Smooth muscle cell (in vitro differentiated cells): ENCODE data around the gene AKAP7. TPM values are rescaled to one million over a fixed set of nuclear protein-coding genes. Genes with fewer than 3 reads are reported as not detected.

Source experiments
- DNase-seq: peaks from one replicate; lab custom pipeline; 2025; ENCODE audit not compliant: unreplicated experiment; lab: John Stamatoyannopoulos, UW
- H2AFZ ChIP-seq: fragments of 200-600 bp; sonication (generic); 2 replicates; pipeline ENCODE4 v1.6.0; 2016; ENCODE audit warnings: antibody characterized with exemption, low read depth, mild to moderate bottlenecking
- H3F3A ChIP-seq: fragments of 200-600 bp; sonication (generic); 2 replicates; pipeline ENCODE4 v1.6.0; 2017; ENCODE audit warnings: antibody characterized with exemption, low read depth
- H3K27ac ChIP-seq: fragments of 200-600 bp; sonication (generic); 2 replicates; pipeline ENCODE4 v1.5.1; 2016; ENCODE audit warnings: low read depth, mild to moderate bottlenecking
- H3K27me3 ChIP-seq: fragments of 200-600 bp; sonication (generic); 2 replicates; pipeline ENCODE4 v1.6.1; 2016; ENCODE audit warnings: low read depth, mild to moderate bottlenecking
- H3K36me3 ChIP-seq: fragments of 200-600 bp; sonication (generic); 2 replicates; pipeline ENCODE4 v1.5.1; 2016; ENCODE audit warnings: low read depth
- H3K4me1 ChIP-seq: fragments of 200-600 bp; sonication (generic); 2 replicates; pipeline ENCODE4 v1.5.1; 2016; ENCODE audit warnings: low read depth
- H3K4me2 ChIP-seq: fragments of 200-600 bp; sonication (generic); 2 replicates; pipeline ENCODE4 v1.6.0; 2016; ENCODE audit warnings: mild to moderate bottlenecking
- H3K4me3 ChIP-seq: fragments of 200-600 bp; sonication (generic); 2 replicates; pipeline ENCODE4 v1.5.1; 2016; ENCODE audit warnings: mild to moderate bottlenecking
- H3K79me2 ChIP-seq: fragments of 200-600 bp; sonication (generic); 2 replicates; pipeline ENCODE4 v1.6.0; 2016; ENCODE audit warnings: low read depth, mild to moderate bottlenecking
- H3K9ac ChIP-seq: fragments of 200-600 bp; sonication (generic); 2 replicates; pipeline ENCODE4 v1.6.0; 2016; ENCODE audit warnings: low read depth
- H3K9me3 ChIP-seq: fragments of 200-600 bp; sonication (generic); replicated peaks from 2 replicates; pipeline ENCODE4 v1.5.1; 2016; ENCODE audit warnings: low read depth
- H4K20me1 ChIP-seq: fragments of 200-600 bp; sonication (generic); 2 replicates; pipeline ENCODE4 v1.6.0; 2016; ENCODE audit warnings: low read depth
- CTCF ChIP-seq: fragments of 200-600 bp; sonication (generic); IDR thresholded peaks from 2 replicates; pipeline ENCODE4 v1.5.1; 2017; ENCODE audit warnings: borderline replicate concordance, mild to moderate bottlenecking, antibody characterized with exemption; ENCODE audit not compliant: insufficient read depth, poor library complexity, severe bottlenecking
- WGBS: methylation state at CpG from one replicate; pipeline ENCODE4 v1.1.7; 2016; ENCODE audit warnings: low lambda C conversion rate; 5-methylcytosine and 5-hydroxymethylcytosine counted together
- polyA plus RNA-seq: library from polyadenylated mRNA; unstranded; fragments of >200 nt; fragmentation: Nextera tagmentation; extraction: Ambion mirVana; gene quantifications from 2 replicates; pipeline ENCODE4 v1.2.1, GENCODE V29; 2016
- total RNA-seq: library from RNA; depleted of rRNA; stranded (reverse); fragments of >200 nt; gene quantifications from 2 replicates; pipeline ENCODE4 v1.2.3, GENCODE V29; 2014

Gene AKAP7
- total and polyA plus RNA-seq, 2 experiments from 2014 or later: 2.0 to 6.5 TPM

GRCh38 chr6:131107151-131107550, 28.1 kb upstream of the AKAP7 start:
- no peaks in the 10 kb centered on the region for H4K20me1 ChIP-seq
- TF ChIP-seq CTCF: no peak
- no peak overlapping the region for H2AFZ ChIP-seq
- no peaks in the 10 kb centered on the region for H3K27me3 ChIP-seq
- H3K4me1 ChIP-seq: peaks cover 7% of the 10 kb centered on the region
- no peaks in the 10 kb centered on the region for H3K36me3 ChIP-seq
- H3K4me2 ChIP-seq: peak overlapping the region; percentile 34
- peaks cover 5% of the 10 kb centered on the region for H3F3A ChIP-seq
- DNase-seq: no peak
- 21% methylated on average over 1 of the region's 1 CpG for WGBS
- no peak overlapping the region for H3K4me3 ChIP-seq
- H3K9ac ChIP-seq: no peak overlapping the region
- H3K79me2 ChIP-seq: no peaks in the 10 kb centered on the region
- H3K9me3 ChIP-seq: no peaks in the 10 kb centered on the region
- peak overlapping the region; percentile 55 for H3K27ac ChIP-seq

GRCh38 chr6:131112249-131112648, 23.0 kb upstream of the AKAP7 start:
- Histone ChIP-seq H3K4me1 (no peaks in the 10 kb centered on the region), H3K79me2 (no peaks in the 10 kb centered on the region), H3K27ac (no peak overlapping the region), H3K4me2 (no peak overlapping the region), H4K20me1 (no peaks in the 10 kb centered on the region), H3K4me3 (no peak overlapping the region), H3F3A (no peaks in the 10 kb centered on the region), H3K36me3 (no peaks in the 10 kb centered on the region), H3K9me3 (no peaks in the 10 kb centered on the region), H3K9ac (no peak overlapping the region), H3K27me3 (no peaks in the 10 kb centered on the region), H2AFZ (no peak overlapping the region)
- 83% methylated on average over 1 of the region's 1 CpG for WGBS
- no peak for TF ChIP-seq CTCF
- no peak for DNase-seq

GRCh38 chr6:131115651-131116050, 19.6 kb upstream of the AKAP7 start:
- Histone ChIP-seq H3F3A (no peaks in the 10 kb centered on the region), H3K27me3 (no peaks in the 10 kb centered on the region), H3K4me2 (no peak overlapping the region), H4K20me1 (no peaks in the 10 kb centered on the region), H3K9me3 (no peaks in the 10 kb centered on the region), H2AFZ (no peak overlapping the region), H3K4me3 (no peak overlapping the region), H3K27ac (no peak overlapping the region), H3K4me1 (no peaks in the 10 kb centered on the region), H3K9ac (no peak overlapping the region), H3K79me2 (no peaks in the 10 kb centered on the region), H3K36me3 (no peaks in the 10 kb centered on the region)
- 91% methylated on average over 1 of the region's 1 CpG for WGBS
- TF ChIP-seq CTCF: no peak
- no peak for DNase-seq

GRCh38 chr6:131116321-131116720, 18.9 kb upstream of the AKAP7 start:
- WGBS: 86% methylated on average over 2 of the region's 2 CpGs
- Histone ChIP-seq H3K4me2 (no peak overlapping the region), H4K20me1 (no peaks in the 10 kb centered on the region), H3K9ac (no peak overlapping the region), H3K4me1 (no peaks in the 10 kb centered on the region), H3K9me3 (no peaks in the 10 kb centered on the region), H3K79me2 (no peaks in the 10 kb centered on the region), H3K4me3 (no peak overlapping the region), H3K27me3 (no peaks in the 10 kb centered on the region), H2AFZ (no peak overlapping the region), H3K27ac (no peak overlapping the region), H3K36me3 (no peaks in the 10 kb centered on the region), H3F3A (no peaks in the 10 kb centered on the region)
- no peak for TF ChIP-seq CTCF
- no peak for DNase-seq
